HCT116 (cell line): ENCODE results near the gene RAPGEF3. TPM values are rescaled to one million over a fixed set of nuclear protein-coding genes. Genes with fewer than 3 reads are reported as not detected.

Experiments used
- ATAC-seq: fragments of 200-7000 bp; cut with Tn5 transposase; 2 replicates; pipeline ENCODE4 v1.9.1; 2020; ENCODE audit warnings: mild to moderate bottlenecking, moderate library complexity
- BruUV-seq: library from RNA; stranded (reverse); fragments of 400-500 nt; replicated peaks from 2 replicates; lab custom pipeline; 2021; lab: Mats Ljungman, UMichigan
- CTCF ChIA-PET: fragments of 300-600 bp; sonication (Branson Sonifier 250); formaldehyde crosslinking; loops from one replicate; lab custom pipeline; 2021; ENCODE audit warnings: antibody characterized with exemption; lab: Charles Lee
- POLR2A ChIA-PET: fragments of 300-600, 350-600 bp; sonication (Branson Sonifier 250); formaldehyde crosslinking; loops from one replicate; lab custom pipeline; 2021; ENCODE audit warnings: antibody characterized with exemption; lab: Charles Lee
- RAD21 ChIA-PET, 2 experiments: fragments of 300-600 bp; sonication (Branson Sonifier 250); formaldehyde crosslinking; loops; one replicate each; lab custom pipeline; 2023; ENCODE audit warnings: low total read pairs in 2 of 2; ENCODE audit not compliant: uncharacterized antibody in 2 of 2, unreplicated experiment in 2 of 2, low non-redundant PET in 1 of 2; lab: Charles Lee
- DNase-seq: peaks from one replicate; pipeline ENCODE4 v3.0.0-alpha.2; 2010; ENCODE audit warnings: low read depth, low spot score
- H2AFZ ChIP-seq: fragments of 200-600 bp; shearing (Covaris generic), sonication (generic); 2 replicates; pipeline ENCODE4 v1.6.1; 2017; ENCODE audit warnings: low read depth, mixed run types, mixed read lengths, antibody characterized with exemption, low read length; ENCODE audit not compliant: poor library complexity, severe bottlenecking
- H3K27ac ChIP-seq: 2 replicates; pipeline ENCODE4 v1.5.1; 2012; ENCODE audit warnings: low read depth, low read length
- H3K27me3 ChIP-seq: fragments of 200-600 bp; sonication (generic); 2 replicates; pipeline ENCODE4 v1.6.1; 2016; ENCODE audit warnings: mixed run types, low read length, mixed read lengths; ENCODE audit not compliant: insufficient read depth
- H3K36me3 ChIP-seq, 2 experiments: fragments of 200-500 bp in 1 of 2; fragments of 200-600 bp in 1 of 2; sonication (Bioruptor generic) in 1 of 2; sonication (generic) in 1 of 2; 2 replicates each; pipeline versions ENCODE4 v1.5.1 to v1.6.1; 2014 to 2016; ENCODE audit warnings: low read length in 2 of 2, inconsistent platforms in 1 of 2, mixed read lengths in 1 of 2, mixed run types in 1 of 2; ENCODE audit not compliant: insufficient read depth in 2 of 2, control insufficient read depth in 1 of 2
- H3K4me1 ChIP-seq, 2 experiments: fragments of 200-600 bp in 1 of 2; sonication (generic) in 1 of 2; 2 replicates each; pipeline versions ENCODE4 v1.5.1 to v1.6.1; 2012 to 2017; ENCODE audit warnings: low read length in 2 of 2, inconsistent platforms in 1 of 2, mild to moderate bottlenecking in 1 of 2, mixed read lengths in 1 of 2, mixed run types in 1 of 2, moderate library complexity in 1 of 2; ENCODE audit not compliant: insufficient read depth in 2 of 2, control insufficient read depth in 1 of 2
- H3K4me2 ChIP-seq: fragments of 200-600 bp; sonication (generic); 2 replicates; pipeline ENCODE4 v1.6.1; 2017; ENCODE audit warnings: mixed run types, low read length, mixed read lengths
- H3K4me3 ChIP-seq, 2 experiments: fragments of 200-600 bp in 1 of 2; sonication (generic) in 1 of 2; replicated peaks in 1 of 2; 2 replicates each; pipeline ENCODE4 v1.5.1; 2011 to 2016; ENCODE audit warnings: low read length in 2 of 2, control low read depth in 1 of 2, low read depth in 1 of 2, mild to moderate bottlenecking in 1 of 2, mixed read lengths in 1 of 2, mixed run types in 1 of 2
- H3K79me2 ChIP-seq: fragments of 200-600 bp; sonication (generic); 2 replicates; pipeline ENCODE4 v1.6.1; 2017; ENCODE audit warnings: mild to moderate bottlenecking, mixed run types, low read length, moderate library complexity, mixed read lengths; ENCODE audit not compliant: insufficient read depth
- H3K9ac ChIP-seq: fragments of 200-600 bp; sonication (generic); 2 replicates; pipeline ENCODE4 v1.6.1; 2016; ENCODE audit warnings: low read length, mixed read lengths
- H3K9me2 ChIP-seq: fragments of 200-600 bp; sonication (generic), shearing (Covaris generic); 2 replicates; pipeline ENCODE4 v1.6.1; 2017; ENCODE audit warnings: mixed run types, mild to moderate bottlenecking, moderate library complexity; ENCODE audit not compliant: insufficient read depth
- H3K9me3 ChIP-seq, 2 experiments: fragments of 200-500 bp in 1 of 2; fragments of 200-600 bp in 1 of 2; sonication (Bioruptor generic) in 1 of 2; sonication (generic) in 1 of 2; 2 replicates each; pipeline ENCODE4 v1.6.1; 2014 to 2017; ENCODE audit warnings: low read length in 2 of 2, mixed read lengths in 2 of 2, inconsistent platforms in 1 of 2, low read depth in 1 of 2, mild to moderate bottlenecking in 1 of 2, mixed run types in 1 of 2, moderate library complexity in 1 of 2; ENCODE audit not compliant: control insufficient read depth in 1 of 2, insufficient read depth in 1 of 2
- H4K20me1 ChIP-seq: fragments of 200-600 bp; sonication (generic), shearing (Covaris generic); 2 replicates; pipeline ENCODE4 v1.6.1; 2017; ENCODE audit warnings: mixed run types, mild to moderate bottlenecking, moderate library complexity; ENCODE audit not compliant: insufficient read depth
- CBX3 ChIP-seq: IDR thresholded peaks from 2 replicates; pipeline ENCODE4 v1.6.1; 2012; ENCODE audit warnings: low read depth
- EGR1 ChIP-seq: IDR thresholded peaks from 2 replicates; pipeline ENCODE4 v1.6.1; 2012; ENCODE audit warnings: low read depth
- EZH2 ChIP-seq: fragments of 200-600 bp; sonication (generic); IDR thresholded peaks from 2 replicates; pipeline ENCODE4 v1.6.1; 2017; ENCODE audit warnings: antibody characterized with exemption, mixed run types
- FOSL1 ChIP-seq: IDR thresholded peaks from 2 replicates; pipeline ENCODE4 v1.6.1; 2012; ENCODE audit warnings: low read depth
- POLR2A ChIP-seq: IDR thresholded peaks from 2 replicates; pipeline ENCODE4 v1.7.0; 2011; ENCODE audit warnings: borderline replicate concordance; ENCODE audit not compliant: insufficient read depth, insufficient read length; ENCODE audit errors: extremely low read depth
- SP1 ChIP-seq: IDR thresholded peaks from 2 replicates; pipeline ENCODE4 v1.6.1; 2012; ENCODE audit warnings: low read depth
- YY1 ChIP-seq: IDR thresholded peaks from 2 replicates; pipeline ENCODE4 v1.6.1; 2011; ENCODE audit warnings: low read length, low read depth, moderate library complexity, mild to moderate bottlenecking; ENCODE audit not compliant: insufficient replicate concordance; ENCODE audit errors: extremely low read depth
- ZBTB33 ChIP-seq: IDR thresholded peaks from 2 replicates; pipeline ENCODE4 v1.6.1; 2011; ENCODE audit warnings: mild to moderate bottlenecking, low read length, moderate library complexity; ENCODE audit not compliant: insufficient replicate concordance; ENCODE audit errors: extremely low read depth
- ZNF274 ChIP-seq: fragments of 200-500 bp; sonication (Bioruptor generic); IDR thresholded peaks from 2 replicates; pipeline ENCODE4 v1.6.1; 2014; ENCODE audit warnings: mild to moderate bottlenecking, low read depth, low read length, inconsistent platforms
- intact Hi-C: fragments of 100-400 bp; cut with micrococcal nuclease; formaldehyde crosslinking; loops from 2 replicates; pipeline ENCODE4 v1.10.0; 2022
- total RNA-seq: library from RNA; stranded (reverse); gene quantifications from one replicate; pipeline ENCODE4 v1.2.1, GENCODE V29; 2021; ENCODE audit not compliant: unreplicated experiment

RAPGEF3 gene
- total RNA-seq, 1 experiment from 2014 or later: 1.8 TPM

GRCh38 chr12:47750916-47751470, 7.7 kb downstream of the RAPGEF3 start:
- H3K27ac ChIP-seq: no peak overlapping the region
- no peaks in the 10 kb centered on the region for H3K79me2 ChIP-seq
- H4K20me1 ChIP-seq: no peaks in the 10 kb centered on the region
- DNase-seq: no peak
- H2AFZ ChIP-seq: no peak overlapping the region
- ATAC-seq: no peak
- no peaks in the 10 kb centered on the region for H3K27me3 ChIP-seq
- H3K9ac ChIP-seq: no peak overlapping the region
- no peak overlapping the region for H3K4me3 ChIP-seq
- peaks cover 32 to 42% of the 10 kb centered on the region in 2 experiments for H3K4me1 ChIP-seq
- H3K9me2 ChIP-seq: no peaks in the 10 kb centered on the region
- ChIA-PET RAD21 (no interaction called here), CTCF (interaction anchor here (9.1 kb wide), 1 partner anchor 8 kb away, joined by 75 read pairs; no protein-coding TSS in a partner anchor), POLR2A (no interaction called here)
- BruUV-seq: no TSS peak
- TF ChIP-seq FOSL1: no peak
- no peak for TF ChIP-seq ZBTB33
- no peak for TF ChIP-seq SP1
- no peak for TF ChIP-seq EGR1
- no peak for TF ChIP-seq POLR2A
- no peak for TF ChIP-seq ZNF274
- no peak for TF ChIP-seq YY1
- no peak for TF ChIP-seq EZH2
- TF ChIP-seq CBX3: no peak
- H3K36me3 ChIP-seq: no peaks in the 10 kb centered on the region
- intact Hi-C loops: no loop called here
- H3K9me3 ChIP-seq: no peaks in the 10 kb centered on the region
- no peak overlapping the region for H3K4me2 ChIP-seq
